Epithelial cell of prostate (primary cell): ENCODE measurements around the gene ZNF385D.
"Not testable (repeated sequence)": the region's sequence is repeated elsewhere in the genome, so short reads cannot be mapped to it uniquely, and the experiment has no call there.

Experiments
- DNase-seq: peaks from one replicate; pipeline ENCODE4 v3.0.0-alpha.2; 2011; ENCODE audit warnings: low read depth, low spot score
- H3K27ac ChIP-seq: fragments of 450-650 bp; 2 replicates; pipeline ENCODE4 v1.5.1; 2017; ENCODE audit warnings: mild to moderate bottlenecking

ZNF385D gene

DNA sequence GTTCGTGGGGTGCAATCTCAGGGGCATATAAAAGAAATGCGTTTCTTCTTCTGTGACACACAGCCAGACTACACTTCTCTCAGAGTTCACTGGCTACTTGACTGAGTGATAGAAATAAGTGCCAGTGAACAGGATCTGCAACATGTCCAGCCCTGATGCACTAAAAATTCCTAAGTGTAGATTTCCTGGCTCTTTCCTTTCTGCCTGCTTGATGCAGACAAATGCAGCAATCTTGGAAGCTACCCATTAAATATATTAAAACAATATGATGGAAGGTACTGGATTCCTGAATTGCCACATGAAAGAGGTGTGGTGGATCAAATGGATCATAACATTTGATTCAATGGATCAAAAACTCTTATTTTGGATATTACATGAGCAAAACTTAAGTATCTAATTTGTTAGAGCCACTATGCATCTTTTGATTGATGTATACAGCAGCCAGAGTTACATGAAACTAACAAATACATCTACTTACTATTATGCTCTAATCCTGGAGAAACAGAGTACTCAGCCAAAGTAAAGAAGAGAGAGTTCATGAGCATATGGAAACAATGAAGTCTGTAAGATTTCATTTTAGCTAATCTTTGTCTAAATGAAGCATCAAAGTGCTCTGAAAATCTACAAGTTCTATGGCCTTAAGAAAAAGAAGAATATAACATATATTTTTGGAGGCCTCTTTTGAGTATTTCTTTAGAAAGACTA lies 222.6 kb downstream of the ZNF385D start:
- H3K27ac ChIP-seq, result no peak overlapping the region
- no peak for DNase-seq

DNA sequence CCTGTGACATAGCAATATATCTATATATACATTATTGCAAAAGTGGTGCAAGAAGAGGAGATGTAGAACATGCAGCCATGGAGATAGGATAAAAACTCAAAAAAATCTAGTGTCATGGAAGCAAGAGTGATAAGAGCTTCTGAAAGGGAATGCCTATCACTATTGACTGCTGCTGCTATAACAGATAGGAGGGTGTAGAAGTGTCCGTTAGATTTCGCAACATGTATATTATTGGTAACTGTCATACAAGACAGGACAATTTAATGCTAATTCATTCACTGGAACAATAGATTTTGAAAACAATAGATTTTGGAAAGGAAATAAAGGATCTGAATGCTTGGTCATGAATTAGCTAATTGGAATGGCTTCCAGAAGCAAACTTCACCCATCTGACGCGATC lies 224.5 kb downstream of the ZNF385D start:
- DNase-seq, result no peak
- no peak overlapping the region for H3K27ac ChIP-seq

DNA sequence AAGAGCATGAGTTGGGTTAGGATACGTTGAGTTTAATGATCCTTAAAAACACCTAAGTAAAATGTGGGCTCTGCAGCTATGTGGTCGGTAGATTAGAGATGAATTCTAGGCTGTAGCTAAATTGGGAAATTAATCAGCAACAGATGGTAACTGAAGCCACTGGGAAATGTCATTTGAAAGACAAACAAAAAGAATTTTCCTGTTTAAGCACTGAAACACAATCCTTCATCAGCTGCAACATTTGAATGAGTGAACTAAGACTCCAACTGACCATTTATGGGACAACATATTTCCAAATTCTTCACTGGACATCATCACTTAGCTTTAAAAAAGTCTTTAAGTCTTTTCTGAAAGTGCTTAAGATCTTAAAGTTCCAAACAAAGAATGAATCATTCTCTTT lies 226.9 kb downstream of the ZNF385D start:
- no peak overlapping the region for H3K27ac ChIP-seq
- no peak for DNase-seq

DNA sequence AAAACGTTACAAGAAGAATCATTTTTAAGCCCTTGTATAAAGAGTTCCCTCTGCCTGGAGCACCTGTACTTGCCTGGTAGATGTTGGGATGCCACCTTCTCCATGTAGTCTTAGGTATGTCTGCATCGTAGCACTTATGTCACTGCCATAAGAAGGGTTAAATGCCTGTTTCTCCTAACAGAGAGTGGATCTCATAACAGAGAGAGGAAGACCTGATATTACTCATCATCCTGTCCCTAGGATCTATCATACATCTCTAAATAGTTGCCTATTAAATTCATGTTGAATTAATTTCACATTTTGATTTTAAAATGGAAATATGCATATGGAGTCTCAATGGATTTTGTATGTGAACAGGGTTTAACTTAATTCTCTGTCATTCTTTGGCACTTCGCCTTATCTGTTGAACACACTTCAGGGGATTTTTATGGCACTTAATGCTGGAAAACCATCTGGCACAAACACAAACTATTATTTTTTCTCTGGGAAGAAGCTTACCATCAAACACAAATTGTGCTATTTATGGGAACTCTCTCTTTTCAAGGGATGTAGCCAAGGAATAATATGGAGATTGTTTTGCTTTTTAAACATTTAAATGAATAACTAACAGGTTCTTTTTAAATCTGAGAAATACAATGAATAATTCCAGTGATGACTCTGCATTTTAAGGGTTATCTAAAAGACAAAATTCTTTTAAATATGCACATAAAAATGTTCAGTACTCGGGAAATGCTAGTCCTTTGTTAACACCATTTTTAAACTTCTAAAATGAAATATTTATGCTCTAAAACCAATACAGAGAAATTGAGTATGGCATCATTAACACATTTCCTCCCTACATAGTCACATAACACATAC lies 230.7 kb downstream of the ZNF385D start:
- H3K27ac ChIP-seq, result no peak overlapping the region
- DNase-seq, result no peak

DNA sequence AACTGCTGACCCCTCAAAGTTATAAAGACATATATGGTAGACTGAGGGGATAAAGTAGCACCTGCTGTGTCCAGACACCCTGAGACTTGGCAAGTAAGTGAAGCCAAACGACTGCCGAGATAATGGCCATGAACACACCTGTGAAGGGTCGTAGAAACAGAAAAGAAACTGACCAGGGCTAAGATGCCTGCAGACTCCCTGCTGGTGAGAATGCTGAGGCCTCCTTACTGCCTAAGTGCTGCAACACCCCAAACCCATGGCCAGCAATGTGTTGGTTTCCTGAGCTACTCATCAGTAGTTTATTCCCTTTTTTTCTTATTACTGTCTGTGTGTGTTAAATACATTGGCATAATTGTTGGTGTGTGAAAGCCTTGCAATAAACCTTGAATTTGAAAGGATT lies 233.8 kb downstream of the ZNF385D start:
- DNase-seq, result no peak
- H3K27ac ChIP-seq, result no peak overlapping the region

DNA sequence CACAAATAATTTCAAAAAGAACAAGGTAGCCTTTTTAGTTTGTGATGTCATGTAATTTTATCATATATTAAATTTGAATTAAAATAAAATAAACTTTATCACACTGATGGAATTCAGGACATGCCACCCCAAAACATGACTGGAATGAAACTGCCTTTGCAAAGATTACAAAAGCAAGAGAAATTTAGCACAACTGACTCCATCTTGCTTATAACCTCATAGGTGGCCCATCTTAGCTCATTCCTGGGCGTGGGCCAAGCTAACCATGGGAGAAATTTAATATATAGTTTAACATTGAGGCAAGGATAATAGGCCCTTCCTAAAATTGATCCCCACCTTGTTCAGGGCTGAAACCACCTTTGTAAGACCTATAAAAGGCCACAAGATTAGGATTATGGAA lies 235.6 kb downstream of the ZNF385D start:
- no peak overlapping the region for H3K27ac ChIP-seq

DNA sequence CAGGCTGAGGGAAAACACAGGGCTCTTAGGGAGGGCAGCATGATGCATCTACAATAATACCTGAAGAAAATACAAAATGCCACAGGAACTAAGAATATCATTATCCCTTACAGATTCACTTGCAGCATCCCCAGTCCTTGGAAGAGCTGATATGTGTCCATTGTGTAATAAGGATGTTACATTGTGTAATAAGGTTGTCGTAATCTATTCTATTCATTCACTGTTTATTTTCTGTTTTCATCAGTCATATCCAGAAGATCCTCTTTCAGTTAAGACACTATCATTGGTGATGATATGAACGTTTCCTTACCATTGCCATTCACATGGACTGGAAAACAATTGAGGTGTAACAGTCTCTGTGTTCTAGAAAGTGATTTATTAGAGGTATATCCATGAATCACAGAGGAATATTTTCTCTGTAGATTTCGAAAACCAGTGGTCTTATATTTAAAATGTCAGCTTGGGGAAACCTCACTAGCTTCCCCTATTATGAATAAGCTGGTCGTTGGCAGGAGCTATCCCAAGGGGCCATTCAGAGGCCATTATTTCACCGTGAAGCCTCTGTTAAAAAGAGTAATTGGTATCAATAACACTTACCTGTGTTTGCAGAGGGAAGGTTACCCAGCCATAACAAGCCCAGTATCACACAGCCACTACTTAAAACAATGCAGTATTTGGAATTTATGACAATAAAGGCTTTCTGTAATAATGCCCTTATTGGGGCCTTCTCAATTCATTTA lies 241.1 kb downstream of the ZNF385D start:
- DNase-seq, result no peak
- H3K27ac ChIP-seq, result no peak overlapping the region

More for the DNA sequence above, 235.6 kb downstream of the ZNF385D start:
- DNase-seq, result no peak

DNA sequence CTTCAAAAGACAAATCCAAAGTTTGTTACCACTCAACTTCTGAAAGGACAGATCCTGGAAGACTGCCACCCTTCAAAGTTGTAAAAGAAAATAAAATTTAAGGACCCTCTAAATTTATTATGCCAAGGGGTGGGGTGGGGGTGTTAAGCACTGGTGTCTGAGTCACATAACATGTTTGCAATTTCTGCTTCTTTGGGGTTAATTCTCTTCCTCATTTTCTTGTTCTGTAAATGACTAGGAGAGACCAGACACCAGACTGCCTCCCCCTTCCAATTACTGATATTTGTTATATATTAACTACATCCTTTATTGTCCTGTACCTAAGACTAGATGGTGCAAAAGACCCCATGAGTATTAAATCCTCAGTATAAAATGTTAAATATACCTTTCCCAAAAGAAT lies 242.8 kb downstream of the ZNF385D start:
- DNase-seq, result no peak
- H3K27ac ChIP-seq, result no peak overlapping the region

DNA sequence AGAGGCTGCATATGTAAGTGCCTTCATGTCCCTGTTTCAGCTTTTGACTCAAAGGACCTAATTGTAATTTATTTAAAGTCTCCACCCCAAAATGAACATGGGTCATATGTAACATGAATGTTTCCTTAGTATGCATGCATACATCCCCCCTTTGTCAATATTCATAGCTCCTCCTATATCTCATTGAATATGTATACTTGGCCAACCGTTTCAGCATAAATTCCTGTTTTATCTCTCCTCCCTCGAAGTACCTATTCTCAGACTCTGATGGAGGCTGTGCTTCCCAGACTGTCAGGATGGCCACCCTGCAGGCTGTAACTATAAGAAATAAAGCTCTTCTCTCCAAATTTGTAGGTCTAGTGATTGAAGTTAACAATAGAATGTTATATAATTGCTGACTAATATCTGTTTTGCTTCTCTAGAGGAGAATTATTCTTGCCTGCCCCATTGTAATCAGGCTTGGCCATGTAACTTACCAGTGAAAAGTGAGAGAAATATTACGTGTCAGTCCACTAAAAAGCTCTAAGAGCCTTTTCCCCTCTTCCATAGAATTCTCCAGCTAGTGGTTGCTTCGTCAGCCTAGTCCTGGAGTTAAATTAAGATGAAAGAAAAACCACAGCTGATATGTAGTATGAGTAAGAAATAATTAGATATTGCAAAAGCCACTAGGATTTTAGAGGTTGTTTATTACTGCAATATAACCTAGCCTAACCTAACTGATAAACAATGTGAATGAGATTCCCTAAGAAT lies 245.1 kb downstream of the ZNF385D start:
- H3K27ac ChIP-seq, result no peak overlapping the region
- DNase-seq, result no peak

DNA sequence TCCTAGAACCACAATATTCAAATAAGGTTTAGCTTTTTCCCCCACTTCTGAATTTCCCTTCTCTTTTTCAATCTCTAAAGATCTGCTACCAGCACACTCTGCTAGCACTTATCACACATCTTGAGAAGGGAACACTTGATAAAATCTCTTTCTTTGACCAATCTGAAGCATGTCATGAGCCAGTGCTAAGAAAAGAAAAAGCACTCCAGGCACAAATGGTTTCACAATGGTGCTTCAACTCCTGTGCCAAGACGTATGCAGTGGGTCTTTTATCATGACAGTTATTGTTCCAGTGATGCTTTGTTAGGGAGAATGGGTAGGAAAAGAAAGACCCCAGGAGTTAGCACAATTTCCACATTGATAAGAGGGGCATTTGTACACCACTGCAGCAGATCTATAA lies 248.4 kb downstream of the ZNF385D start:
- H3K27ac ChIP-seq, result no peak overlapping the region
- DNase-seq, result no peak

DNA sequence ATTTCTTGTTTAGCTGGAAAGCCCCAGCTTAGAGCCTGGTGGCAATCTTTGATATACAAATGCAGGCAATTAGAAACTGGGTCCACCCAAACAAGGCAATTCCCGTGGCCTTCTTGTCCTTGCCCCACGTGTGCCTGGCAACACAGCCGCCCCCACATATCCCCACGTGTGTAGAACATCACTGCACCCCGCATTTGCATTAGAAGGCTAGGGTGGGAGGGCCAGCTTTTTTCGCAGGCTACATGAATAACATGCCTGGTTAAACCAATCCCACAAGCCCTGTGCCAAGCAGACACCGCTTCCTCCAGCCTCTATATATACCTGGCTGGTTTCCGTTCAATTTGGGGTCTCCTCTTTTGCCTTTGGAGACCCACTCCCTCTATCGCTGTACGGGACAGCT lies 250.2 kb downstream of the ZNF385D start:
- no peak overlapping the region for H3K27ac ChIP-seq
- DNase-seq, result no peak

DNA sequence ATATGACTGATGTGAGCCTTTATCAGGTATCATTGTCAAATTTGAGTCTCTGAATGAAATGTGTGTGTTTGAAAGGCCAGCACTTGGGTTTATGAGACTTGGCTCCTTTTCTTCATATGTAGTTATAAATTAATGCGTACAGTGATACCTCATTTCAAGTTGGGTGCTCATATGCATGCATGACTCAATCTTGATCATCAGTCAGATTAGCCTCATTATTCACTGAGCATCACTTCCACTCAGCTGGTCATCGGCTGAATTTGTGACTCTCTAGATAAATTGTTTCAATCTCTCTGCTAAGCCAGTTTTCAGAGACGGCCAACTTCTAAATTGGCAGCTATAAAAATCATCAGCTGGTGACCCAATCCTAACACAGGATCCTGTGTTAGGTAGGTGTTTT lies 260.3 kb downstream of the ZNF385D start:
- DNase-seq, H3K27ac ChIP-seq: not testable (repeated sequence)

DNA sequence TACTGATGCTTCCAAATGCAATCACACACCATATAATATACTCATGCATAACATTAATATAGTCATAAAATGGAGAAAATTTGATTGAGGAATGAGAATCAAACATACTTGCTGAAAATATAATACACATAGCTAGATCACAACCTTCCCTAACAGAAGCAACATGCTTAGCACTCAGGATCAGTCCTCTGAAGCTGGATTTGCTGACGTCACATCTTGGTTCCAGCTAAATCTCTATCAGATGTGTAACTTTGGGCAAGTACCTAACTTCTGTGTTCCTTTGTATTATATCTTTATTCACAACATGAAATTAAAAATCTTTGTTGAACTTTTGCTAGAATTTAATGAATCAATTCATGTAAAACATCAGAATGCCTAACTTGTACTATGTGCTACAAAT lies 263.5 kb downstream of the ZNF385D start:
- no peak for DNase-seq
- H3K27ac ChIP-seq, result no peak overlapping the region

DNA sequence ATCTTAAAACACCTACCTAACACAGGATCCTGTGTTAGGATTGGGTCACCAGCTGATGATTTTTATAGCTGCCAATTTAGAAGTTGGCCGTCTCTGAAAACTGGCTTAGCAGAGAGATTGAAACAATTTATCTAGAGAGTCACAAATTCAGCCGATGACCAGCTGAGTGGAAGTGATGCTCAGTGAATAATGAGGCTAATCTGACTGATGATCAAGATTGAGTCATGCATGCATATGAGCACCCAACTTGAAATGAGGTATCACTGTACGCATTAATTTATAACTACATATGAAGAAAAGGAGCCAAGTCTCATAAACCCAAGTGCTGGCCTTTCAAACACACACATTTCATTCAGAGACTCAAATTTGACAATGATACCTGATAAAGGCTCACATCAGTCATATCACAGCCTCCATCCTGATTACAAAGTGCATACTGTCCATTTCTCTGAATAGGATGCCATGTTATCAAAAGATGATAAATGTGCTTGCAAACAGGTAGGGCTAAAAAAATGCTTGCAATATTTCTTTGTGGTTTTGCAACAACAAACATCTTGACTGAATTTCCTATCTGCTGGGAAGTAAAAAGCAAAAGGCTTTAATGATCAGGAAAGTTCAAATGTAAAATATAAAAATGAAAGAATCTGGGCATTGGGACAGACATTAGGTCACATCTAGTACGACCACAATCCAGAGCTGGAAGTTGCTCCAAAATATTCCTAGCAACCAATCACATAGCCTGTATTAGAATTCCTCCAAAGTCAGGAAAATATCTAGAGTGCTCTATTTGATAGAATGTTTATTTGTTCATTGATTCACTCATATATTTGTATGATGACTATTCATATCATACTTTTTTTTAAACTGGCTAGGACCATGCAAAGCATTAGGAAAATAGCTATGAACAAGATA lies 264.7 kb downstream of the ZNF385D start:
- H3K27ac ChIP-seq, DNase-seq: not testable (repeated sequence)

DNA sequence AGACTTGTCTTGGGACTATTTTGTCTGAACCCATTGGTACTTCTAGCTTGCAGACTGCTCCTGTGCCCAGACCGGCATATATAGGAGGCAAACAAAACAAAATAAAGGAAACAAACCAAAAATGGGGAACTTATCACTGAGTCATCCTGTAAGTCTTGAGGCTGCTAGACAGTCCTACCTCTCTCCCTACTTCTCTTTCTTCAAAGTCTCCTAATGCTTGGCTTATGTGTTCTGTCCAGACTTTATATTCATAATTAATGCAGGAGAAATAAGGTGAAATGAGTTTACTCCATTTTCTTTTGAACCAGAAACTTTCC lies 266.2 kb downstream of the ZNF385D start:
- no peak overlapping the region for H3K27ac ChIP-seq
- DNase-seq, result no peak

DNA sequence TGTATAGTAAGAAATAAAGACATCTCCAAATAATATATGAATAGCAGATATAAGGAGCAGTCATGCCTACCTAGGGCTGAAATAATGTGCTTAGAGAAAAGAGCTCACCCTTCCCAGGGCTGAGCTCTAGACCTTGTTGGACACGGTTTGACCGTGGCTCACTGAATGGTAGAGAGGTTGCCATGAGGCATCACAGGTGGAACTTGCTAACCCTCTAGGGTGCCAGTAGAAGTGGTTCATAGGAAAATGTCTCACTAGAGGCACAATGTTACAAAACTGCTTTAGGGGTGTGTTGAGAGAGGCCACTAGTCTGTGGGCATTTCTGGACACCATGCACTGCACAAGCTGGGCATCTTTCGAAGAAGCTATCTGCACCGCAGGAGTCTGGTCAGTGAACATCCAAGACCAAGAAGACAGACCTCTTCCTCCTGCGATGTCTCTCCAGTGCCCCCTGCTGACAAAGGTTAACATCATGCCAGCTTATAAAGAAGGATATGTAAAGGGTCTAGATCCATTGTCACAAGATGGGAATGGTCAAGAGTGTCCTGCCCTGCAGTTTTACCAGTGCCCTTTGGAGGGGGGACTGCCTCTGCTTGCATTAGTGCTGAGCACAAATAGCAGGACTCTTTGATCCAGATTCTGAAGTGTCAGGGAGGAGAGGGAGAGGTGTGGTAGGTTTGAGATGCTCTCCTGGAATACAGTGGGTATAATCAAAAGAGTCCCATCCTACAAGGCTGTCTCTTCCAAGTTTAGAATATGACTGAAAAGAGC lies 266.8 kb downstream of the ZNF385D start:
- no peak overlapping the region for H3K27ac ChIP-seq
- peak; percentile 3 for DNase-seq

DNA sequence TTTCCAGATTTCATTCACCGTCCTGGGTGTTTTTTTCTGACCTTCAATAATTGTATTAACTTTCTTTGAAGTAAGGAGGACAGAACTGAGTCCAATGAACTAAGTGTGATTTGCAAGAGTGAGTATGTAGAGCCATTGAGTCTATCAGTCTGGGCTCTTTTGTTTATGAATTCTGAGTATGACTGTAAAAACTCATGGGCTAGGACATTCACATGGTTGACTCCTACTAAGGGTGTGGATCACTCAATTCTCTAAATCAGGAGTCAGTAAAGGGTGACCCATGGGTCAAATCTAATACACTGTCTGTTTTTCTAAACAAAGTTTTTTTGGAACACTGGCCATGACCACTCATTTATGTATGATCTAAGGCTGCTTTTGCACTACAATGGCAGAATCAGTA lies 269.0 kb downstream of the ZNF385D start:
- H3K27ac ChIP-seq, result no peak overlapping the region
- DNase-seq, result no peak

DNA sequence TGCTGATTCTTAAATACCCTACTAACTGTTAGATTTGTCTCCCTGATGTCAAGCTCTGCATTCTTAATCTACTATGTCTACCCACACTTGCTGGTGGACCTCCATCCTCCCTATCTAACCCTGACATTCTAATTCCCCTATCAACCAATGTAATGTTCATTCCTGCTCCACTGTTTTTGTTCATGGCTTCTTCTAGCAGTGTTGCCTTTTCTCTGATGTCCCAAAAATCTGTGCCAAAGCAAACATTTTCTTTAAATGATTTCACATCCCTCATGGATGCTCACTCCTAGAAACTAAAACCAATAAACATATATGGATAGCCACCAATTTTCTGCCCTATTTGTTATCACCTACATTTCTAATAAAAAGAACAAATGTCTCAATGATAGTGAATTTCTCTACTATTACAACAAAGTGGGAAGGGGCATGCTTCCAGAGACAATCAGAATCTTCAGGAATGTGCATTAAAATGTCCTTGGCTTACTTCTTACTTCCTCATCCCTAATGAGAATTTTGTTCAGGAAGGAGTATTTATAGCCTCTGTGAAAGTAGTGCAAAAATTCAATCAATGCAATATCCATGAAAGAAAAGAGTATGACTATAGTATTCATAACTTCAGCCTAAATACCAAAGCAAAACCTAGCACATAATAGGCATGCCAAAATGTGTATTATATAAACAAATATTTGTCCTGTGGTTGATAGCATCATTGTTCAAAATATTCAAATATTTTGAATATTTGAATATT lies 273.3 kb downstream of the ZNF385D start:
- H3K27ac ChIP-seq, result no peak overlapping the region
- no peak for DNase-seq
